Measurements from ENCODE around the gene USP5.
A peak's percentile ranks its signal among the peaks of the same experiment; 100 is the strongest.

The USP5 gene

DNA sequence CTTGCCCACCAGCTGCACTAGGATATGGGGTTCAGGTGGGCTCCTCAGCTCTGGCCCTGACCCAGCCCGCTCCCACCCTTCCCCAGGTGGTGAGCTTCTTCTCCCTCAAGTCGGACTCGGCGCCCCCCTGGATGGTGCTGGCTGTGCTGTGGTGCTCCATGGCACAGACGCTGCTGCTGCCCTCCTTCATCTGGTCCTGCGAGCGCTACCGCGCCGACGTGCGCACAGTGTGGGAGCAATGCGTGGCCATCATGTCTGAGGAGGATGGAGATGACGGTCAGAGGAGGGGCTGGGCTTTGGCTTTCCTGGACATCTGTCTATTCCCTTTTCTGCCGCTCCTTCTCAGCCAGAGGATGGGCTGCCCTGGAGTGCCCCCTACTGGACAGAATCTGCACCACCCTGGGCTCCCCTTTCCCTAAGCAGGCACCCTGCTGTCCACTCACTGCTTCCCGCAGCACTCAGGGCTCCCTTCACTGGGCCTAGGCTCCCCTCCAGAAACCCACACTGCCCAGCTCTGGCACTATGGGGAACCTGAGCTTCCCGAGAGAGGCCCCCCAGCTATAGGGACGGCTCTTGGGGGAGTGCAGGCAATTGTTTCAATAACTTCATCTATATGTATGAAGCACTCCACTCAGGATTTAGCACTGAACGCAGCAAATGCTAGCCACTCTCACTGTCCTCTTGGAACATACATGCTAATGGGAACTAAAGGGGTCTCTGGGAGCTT, 26.4 kb upstream of the USP5 start:
- peak; percentile 97 for DNase-seq (ENCODE audit: low spot score)

GRCh38 chr12:6826125-6826733, 25.7 kb upstream of the USP5 start:
- DNase-seq (ENCODE audit: low spot score): peak; percentile 57

DNA sequence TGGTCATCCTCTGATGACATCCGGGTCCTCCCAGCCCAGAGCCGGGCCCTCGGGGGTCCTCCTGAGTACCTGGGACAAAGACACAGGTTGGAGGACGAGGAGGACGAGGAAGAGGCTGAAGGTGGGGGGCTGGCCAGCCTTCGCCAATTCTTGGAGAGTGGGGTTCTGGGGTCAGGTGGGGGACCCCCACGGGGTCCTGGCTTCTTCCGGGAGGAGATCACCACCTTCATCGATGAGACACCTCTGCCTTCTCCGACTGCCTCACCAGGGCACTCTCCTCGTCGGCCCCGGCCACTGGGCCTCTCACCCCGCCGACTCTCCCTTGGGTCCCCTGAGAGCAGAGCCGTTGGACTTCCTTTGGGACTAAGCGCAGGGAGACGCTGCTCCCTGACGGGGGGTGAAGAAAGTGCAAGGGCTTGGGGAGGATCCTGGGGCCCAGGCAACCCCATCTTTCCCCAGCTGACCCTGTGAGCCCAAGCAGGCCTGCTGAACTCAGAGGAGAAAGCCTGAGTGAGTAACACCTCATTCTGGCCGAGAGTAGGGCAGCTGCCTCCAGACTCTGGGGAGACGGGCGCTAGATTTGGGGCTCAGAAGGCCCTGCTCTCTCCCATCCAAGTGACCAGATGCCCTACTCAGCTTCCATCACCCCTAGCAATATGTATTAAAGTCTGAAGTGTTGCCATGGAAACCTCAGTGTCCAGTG, 25.1 kb upstream of the USP5 start:
- DNase-seq (ENCODE audit: low spot score): no peak

DNA sequence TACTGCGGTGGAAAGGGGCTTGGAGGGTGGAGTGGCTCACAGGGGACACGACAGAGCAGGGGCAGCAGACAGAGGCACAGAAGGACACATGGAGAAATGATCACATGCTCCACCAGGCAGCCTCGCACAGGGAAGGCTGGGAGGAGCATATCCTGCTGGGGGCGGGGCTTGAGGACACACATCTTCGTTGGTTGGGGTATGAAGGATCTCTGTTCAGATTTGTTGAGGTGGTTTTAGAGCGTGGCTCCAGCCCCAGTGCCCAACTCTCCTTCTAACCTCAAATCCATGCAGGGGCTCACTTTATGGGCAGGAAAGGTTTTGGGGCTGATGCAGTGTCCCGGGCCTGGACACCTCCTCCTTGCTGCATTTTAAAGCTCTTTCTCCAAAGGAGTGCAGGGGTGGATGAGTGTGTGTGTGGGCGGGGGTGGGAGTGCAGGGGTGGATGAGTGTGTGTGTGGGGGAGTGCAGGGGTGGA, 24.5 kb upstream of the USP5 start:
- DNase-seq (ENCODE audit: low spot score): peak; percentile 91

- peak; percentile 83 for DNase-seq (ENCODE audit: low spot score)
Observed at GRCh38 chr12:6827982-6828780, 23.8 kb upstream of the USP5 start, which contains the start of gene P3H3. Gene P3H3 (plus strand): TSS chr12:6828407. CDS start chr12:6828441, 34 bp downstream.

DNA sequence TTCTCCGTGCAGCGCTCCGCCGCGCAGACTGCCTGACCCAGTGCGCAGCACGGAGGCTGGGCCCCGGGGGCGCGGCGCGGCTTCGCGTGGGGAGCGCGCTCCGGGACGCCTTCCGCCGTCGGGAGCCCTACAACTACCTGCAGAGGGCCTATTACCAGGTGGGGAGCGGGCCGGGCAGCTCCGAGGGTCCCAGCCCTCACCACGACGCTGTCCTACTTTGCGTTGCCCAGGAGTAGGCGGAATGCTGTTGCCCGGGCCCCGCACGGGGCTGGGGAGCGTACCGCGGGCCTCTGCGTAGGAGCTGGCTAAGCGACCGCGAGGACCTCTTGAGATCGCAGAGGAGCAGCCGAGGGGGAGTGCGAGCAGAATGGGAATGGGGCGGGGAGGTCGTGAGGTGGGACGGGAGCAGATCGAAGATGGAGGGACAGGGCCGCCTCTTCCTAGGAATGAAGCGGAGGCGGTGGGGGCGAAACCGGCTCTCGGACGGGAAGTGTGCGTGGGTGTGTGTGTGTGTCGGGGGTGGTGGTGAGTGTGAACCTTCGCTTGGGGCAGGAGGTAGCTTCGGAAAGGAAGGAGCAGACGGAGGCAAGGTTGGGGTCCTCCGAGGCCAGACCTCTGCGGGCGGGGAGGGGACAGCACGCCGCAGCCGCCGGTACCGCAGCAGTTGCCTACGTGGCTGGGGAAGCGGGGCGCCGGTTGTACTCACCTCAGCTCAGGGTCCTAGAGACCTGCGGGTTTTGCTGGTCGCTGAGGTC, 23.0 kb upstream of the USP5 start:
- peak; percentile 82 for DNase-seq (ENCODE audit: low spot score)

GRCh38 chr12:6829536-6830220, 22.3 kb upstream of the USP5 start:
- DNase-seq (ENCODE audit: low spot score): peak; percentile 83

- DNase-seq (ENCODE audit: low spot score): no peak
Observed at GRCh38 chr12:6830286-6830890, 21.6 kb upstream of the USP5 start.

GRCh38 chr12:6830999-6831398, 21.0 kb upstream of the USP5 start:
- no peak for DNase-seq (ENCODE audit: low spot score)

- DNase-seq (ENCODE audit: low spot score): no peak
Observed at GRCh38 chr12:6831450-6831995, 20.4 kb upstream of the USP5 start.

GRCh38 chr12:6832125-6832524, 19.8 kb upstream of the USP5 start:
- no peak for DNase-seq (ENCODE audit: low spot score)

DNA sequence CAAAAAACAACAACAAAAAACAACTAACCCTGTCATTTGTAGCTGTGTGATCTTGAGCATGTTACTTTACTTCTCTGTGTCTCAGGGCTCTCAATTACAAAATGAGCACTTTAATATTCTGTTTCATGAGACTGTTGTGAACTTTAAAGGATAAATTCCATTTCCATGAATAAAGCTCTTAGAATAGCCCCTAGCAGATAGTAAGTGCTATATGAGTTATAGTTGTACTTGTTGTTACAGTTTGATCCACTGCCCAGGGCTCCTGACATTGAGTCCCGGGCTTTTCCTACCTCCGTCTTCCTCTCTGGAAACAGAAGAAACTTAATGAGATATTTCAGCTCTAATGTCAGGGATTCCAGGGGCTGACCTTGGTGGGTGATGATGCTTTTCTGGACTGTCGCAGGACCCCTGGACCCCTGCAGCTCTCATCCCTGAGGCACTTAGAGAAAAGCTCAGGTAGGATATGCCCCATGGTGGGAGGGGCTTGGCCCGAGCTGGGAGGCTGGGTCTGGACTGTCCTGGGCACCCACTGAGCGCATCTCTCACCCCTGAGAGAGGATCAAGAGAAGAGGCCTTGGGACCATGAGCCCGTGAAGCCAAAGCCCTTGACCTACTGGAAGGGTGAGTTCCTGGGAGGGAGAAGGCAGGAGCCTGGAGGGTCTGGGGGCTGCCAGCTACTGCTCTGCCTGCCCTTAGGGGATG, 18.6 kb upstream of the USP5 start:
- DNase-seq (ENCODE audit: low spot score): no peak

GRCh38 chr12:6834254-6834653, 17.7 kb upstream of the USP5 start:
- DNase-seq (ENCODE audit: low spot score): no peak

DNA sequence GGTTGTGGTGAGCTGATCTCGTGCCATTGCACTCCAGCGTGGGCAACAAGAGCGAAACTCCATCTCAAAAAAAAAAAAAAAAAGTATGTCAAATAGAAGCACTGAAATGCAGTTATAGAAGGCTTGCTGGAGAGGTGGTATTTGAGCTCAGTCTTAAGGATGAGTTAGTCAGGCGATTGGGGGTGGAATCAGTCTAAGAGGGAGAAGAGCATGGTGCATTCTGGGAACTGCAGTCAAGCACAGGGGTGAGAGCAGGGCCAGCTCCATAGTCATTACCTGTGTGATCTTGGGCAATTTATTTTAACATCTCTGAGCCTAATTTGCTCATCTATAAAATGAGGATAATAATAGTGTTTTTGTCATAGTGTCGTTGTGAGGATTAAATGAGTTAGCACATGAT, 17.1 kb upstream of the USP5 start:
- DNase-seq (ENCODE audit: low spot score): no peak

- no peak for DNase-seq (ENCODE audit: low spot score)
Observed at GRCh38 chr12:6836851-6837250, 15.1 kb upstream of the USP5 start.

- no peak for DNase-seq (ENCODE audit: low spot score)
Observed at GRCh38 chr12:6837370-6838060, 14.4 kb upstream of the USP5 start.

DNA sequence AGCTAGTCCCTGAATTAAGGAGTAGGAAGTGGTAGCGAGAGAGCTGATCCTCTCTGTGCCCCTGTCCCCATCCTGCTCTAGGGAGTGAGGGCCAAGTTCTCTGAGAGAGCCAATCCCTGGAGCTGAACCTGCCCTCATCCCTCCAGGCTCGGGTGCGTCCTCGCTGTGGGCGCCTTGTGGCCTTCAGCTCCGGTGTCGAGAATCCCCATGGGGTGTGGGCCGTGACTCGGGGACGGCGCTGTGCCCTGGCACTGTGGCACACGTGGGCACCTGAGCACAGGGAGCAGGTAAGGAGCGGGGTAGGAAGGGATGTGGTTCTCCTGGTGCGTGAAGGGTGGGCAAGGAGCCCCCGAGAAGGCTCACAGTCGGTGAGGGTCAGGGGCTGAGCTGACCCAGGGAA, 13.1 kb upstream of the USP5 start:
- no peak for DNase-seq (ENCODE audit: low spot score)

GRCh38 chr12:6839482-6840201, 12.3 kb upstream of the USP5 start:
- peak; percentile 86 for DNase-seq (ENCODE audit: low spot score)

Data from ecto neural progenitor cell (in vitro differentiated cells).